EL (cell line): Measurements from ENCODE around the gene CCL11.

Experiments
- DNase-seq: peaks from one replicate; pipeline ENCODE4 v3.0.0-alpha.2; 2016

CCL11 gene

DNA sequence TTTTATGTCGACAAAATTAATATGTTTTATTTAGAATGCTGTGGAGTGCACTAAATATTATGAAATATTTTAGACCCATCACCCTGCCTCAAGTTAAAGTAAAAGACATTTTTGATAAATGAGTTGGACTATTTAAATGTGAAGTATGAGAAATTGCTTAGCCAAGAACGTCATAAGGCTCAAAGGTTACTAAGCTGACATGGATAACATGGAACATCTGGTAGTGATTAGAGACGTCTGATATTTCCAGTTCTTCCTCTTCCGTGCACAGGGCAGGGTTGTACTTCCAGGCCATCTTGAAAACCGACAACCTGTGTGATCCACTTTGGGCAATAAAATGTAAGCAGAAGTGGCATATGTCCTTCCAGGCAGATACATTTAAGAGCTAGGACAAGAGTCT is 26.5 kb downstream of the CCL11 start:
- peak; percentile 89 for DNase-seq

DNA sequence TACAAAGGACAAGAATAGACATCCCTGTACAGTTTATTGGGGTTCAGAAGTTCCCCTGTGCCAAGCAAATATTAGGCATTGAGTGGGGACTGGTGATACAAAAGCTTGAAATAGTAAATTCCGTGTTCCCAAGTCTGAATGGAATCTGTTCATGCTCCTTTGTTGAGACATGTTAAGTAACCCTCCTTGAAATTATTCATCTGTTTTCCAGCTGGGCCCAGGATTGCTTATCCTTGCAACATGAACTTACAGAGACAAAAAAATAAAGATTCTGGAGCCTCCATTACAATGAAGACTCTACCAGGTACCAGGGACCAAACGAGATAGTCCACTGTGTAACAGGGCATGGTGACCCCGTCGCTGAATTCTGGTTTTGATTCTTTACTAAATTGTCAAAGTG is 27.6 kb downstream of the CCL11 start:
- DNase-seq, result peak; percentile 25

DNA sequence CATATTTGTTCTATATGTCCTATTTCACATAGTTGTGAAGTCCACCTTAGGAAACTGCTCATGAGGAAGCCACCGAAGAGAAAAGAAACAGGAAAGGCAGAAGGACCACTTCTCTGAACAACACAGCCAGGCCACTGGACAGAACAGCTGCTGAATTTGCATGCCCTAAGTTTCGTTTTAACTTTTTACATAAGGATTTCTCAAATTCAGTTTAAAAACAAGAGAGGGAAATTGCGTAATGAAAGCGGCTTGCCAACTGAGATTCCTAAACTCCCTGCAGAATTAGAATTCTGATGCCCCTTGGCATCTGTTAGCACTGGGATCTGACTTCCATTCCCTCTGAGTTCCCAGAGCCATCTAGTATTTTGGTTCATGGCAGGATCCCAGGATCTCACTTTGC is 28.7 kb downstream of the CCL11 start:
- DNase-seq, result peak; percentile 67

DNA sequence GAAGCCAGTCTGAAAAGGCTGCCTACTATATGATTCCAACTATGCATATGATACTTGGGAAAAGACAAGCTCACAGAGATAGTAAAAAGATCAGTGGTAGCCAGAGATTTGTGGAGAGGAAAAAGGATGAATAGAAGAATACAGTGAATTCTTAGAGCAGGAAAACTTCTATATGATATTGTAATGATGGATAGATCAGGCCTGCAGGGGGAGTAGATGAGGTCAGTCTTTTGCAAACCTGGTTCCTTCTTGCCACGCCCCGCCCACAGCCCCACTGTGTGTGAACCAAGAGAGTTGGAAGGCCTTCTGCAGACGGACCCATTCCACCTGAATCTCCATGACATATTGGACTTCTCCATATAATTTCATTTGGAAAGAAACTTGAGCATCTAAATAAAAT is 32.9 kb downstream of the CCL11 start:
- DNase-seq, result no peak

DNA sequence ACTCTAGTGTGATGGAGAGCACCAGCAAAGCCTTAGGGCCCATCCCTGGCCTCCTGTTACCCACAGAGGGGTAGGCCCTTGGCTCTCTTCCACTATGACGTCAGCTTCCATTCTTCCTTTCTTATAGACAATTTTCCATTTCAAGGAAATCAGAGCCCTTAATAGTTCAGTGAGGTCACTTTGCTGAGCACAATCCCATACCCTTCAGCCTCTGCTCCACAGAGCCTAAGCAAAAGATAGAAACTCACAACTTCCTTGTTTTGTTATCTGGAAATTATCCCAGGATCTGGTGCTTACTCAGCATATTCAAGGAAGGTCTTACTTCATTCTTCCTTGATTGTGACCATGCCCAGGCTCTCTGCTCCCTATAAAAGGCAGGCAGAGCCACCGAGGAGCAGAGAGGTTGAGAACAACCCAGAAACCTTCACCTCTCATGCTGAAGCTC is 33.5 kb downstream of the CCL11 start, which contains the start of gene CCL8:
TSS of gene CCL8 (plus strand) at position 397 of the 445 bp plus-strand sequence. CDS start 67 bp downstream, outside the sequence.
- DNase-seq, result peak; percentile 34

DNA sequence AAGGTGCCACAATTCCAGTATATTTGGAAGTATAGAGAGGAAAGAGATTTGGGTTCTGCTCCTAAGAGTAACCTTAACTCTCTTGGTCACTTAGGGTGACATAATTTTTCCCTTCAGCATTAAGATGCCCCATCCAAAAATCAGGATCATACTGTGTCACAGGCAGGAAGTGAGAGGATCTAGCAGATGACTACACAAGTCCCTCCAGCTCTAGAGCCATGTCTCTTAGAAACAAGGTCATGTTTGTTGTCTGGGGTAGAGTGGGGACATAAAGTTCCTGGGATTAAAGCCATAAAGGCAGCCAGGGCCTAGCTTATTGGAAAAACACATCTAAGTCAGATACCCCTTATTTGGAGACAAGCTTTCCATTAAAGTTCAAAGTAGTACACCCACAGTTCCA is 36.4 kb downstream of the CCL11 start:
- no peak for DNase-seq

DNA sequence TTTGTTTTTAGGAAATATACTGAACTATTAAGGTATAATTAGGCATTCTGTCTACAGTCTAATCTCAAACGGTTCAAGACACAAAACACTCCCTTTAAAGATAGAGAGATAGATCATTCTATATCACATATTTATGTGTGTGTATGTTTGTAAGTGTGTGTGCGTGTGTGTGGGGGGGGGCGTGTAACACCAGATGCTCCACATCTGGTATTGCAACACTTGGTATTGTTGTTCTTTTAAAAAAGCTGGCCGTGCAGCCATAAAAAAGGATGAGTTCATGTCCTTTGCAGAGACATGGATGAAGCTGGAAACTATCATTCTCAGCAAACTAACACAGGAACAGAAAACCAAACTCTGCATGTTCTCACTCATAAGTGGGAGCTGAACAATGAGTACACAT is 42.0 kb downstream of the CCL11 start:
- DNase-seq, result peak; percentile 53

DNA sequence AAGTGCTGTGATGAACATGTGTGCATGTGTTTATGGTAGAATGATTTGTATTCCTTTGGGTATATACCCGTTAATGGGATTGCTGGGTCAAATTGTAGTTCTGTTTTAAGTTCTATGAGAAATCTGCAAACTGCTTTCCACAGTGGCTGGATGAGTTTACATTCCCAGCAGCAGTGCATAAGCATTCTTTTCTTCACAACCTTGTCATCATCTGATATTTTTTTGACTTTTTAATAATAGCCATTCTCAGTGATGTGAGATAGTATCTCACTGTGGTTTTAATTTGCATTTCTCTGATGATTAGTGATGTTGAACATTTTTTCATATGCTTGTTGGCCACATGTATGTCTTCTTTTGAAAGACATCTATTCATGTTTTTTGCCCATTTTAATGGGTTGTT is 52.2 kb downstream of the CCL11 start:
- no peak for DNase-seq
